HG02885 (cell line): ENCODE data around the gene IL18RAP.

ENCODE experiments used
- ATAC-seq: cut with Tn5 transposase; IDR thresholded peaks from one replicate; pipeline ENCODE4 v1.9.1; 2021; ENCODE audit warnings: mild to moderate bottlenecking; ENCODE audit not compliant: unreplicated experiment, poor library complexity

The IL18RAP gene

DNA sequence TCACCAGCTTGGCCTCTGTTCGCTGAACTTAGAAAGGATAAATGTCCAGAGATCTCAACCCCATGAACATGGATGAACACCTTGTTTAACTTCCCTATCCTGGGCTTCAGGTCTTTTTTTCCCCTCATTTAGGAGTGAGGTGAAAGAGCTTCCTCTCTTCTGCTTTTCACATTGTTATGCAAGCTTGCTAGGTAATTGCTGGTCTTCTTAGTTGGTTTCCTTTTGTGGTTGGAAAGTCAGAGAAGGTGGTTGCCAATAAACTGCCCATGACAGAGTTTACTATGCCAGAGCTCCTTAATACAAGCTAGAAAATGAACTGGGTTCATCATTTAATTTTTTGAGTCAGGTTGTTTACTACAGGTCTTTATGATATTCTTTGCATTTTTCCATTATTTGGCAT lies 66.7 kb downstream of the IL18RAP start:
- no peak for ATAC-seq

DNA sequence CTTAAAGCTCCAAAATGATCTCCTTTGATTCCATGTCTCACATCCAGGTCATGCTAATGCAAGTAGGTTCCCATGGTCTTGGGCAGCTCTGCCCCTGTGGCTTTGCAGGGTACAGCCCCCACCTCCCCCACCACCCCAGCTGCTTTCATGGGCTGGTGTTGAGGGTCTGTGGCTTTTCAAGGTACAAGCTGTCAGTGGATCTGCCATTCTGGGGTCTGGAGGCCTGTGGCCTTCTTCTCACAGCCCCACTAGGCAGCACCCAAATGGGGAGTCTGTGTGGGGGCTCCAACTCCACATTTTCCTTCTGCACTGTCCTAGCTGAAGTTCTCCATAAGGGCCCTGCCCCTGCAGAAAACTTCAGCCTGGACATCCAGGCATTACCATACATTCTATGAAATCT lies 69.0 kb downstream of the IL18RAP start:
- ATAC-seq: no peak

DNA sequence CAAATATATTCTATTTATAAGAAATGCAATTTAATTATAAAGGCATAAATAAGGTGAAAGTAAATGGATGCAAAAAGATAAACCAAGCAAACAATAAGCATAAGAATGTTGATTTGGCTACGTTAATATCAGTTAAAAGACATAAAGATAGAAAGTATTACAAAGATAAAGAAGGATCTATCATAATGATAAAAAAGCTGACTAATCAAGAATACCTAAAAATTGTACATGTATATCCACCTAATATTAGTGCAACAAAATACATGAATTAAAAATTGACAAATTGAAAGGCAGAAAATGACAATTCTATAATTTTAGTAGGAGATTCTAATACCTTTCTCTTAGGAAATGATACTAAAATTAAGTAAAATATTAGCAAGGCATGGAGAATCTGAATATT lies 71.6 kb downstream of the IL18RAP start:
- no peak for ATAC-seq

DNA sequence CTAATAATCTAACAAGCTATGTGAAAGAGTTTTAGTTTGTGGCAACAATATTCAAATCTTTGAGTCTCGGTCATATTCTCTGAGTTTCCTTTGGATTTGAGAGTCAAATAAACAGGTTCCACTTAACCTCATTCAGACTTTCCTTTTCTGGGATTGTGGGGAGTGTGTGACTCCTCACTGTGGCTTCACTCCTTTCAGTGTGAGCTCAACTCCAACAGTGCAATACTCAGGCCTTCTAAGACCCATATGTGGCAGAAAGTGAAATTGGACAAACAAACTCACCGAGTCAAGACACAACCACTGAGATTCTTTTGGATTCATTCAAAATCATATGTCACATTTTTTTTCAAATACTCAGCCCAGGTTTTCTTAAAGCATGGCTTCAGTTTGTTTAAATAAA lies 75.5 kb downstream of the IL18RAP start:
- no peak for ATAC-seq

DNA sequence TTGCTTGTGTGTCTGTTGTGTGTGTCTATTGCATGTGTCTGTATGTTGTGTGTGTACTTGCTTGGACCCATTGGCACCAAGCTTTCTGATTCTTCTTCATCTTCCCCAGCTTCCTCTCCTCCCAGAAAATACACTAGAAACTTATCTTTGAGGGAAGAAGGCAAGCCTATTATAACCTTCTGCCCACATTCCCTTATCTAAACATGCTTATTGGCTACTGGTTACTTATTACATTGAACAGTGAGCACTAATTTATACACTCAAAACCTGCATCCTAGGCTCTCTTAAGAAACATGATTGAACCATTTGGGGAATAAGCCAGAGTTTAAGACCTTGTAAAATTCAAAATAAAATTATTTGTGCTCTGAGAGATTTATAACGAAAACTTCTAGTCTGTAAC lies 76.6 kb downstream of the IL18RAP start:
- no peak for ATAC-seq
